HG03135 (cell line): Measurements from ENCODE around the gene IFT80.

Experiments
- ATAC-seq: cut with Tn5 transposase; IDR thresholded peaks from one replicate; pipeline ENCODE4 v1.9.1; 2021; ENCODE audit warnings: mild to moderate bottlenecking, moderate library complexity; ENCODE audit not compliant: unreplicated experiment

IFT80 gene

DNA sequence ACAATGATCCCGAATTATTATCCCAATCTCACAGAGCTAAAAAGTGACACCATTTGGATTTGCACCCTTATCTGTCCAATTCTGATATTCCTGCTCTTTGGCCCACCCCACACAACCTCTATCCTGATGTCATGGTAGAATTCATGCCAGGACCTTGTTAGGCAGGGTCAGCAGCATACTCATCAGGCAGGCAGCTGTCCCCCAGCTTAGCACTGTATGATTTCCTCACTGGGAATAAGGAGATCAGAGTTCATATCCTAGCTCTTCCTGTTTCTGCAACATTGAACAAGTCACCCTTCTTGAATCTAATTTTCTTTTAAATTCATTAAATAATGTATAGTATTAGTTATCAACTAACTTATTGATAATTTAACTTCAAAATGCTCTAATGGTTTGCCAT is 185.8 kb downstream of the IFT80 start:
- no peak for ATAC-seq

DNA sequence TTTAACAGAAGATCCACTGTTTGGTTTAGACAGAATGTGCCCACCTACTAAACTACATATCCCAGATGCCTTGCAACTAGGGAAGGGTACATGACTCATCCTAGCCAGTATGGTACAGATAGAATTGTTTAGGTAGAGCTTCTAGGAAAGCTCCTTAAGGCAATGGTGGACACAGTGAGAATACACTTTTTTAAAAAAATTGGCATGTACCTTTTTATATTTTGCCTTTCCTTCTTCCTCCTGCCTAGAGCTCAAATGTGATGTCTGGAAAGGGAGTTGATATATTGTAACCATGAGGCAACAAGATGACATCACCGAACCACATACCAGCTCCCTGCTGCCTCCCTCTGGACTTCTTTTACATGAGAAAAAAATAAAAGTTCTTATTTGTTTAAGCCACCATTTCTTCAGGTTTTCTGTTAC is 188.2 kb downstream of the IFT80 start:
- ATAC-seq = no peak

DNA sequence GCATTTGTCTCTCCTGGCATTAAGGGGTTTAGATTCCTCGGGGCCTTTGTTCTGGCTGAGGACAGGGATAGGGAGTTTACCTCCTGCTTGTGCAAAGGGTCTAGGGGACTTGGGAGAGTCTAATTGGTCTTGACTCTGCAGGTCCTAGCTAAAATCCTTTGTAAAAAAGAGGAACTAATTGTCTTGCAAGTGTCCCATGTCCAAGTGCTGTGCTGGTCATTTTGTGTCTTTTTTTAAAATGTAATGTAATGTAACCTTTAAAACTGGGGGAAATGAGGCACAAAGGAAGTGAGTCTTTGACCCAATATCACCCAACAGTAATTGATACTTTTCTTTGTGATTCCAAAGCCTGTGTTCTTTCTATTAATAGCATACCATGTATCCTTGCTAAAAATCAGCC is 188.7 kb downstream of the IFT80 start:
- no peak for ATAC-seq
